GM12891 (cell line): ENCODE data around the gene TMEM115.

ENCODE experiments used
- DNase-seq: peaks from one replicate; pipeline ENCODE4 v3.0.0; 2011; ENCODE audit warnings: low spot score; ENCODE audit not compliant: insufficient read length
- FAIRE-seq: peaks from 2 replicates; lab custom pipeline; 2011; peaks lifted over from hg19 to GRCh38; lab: Jason Lieb, UNC
- PAX5 ChIP-seq: IDR thresholded peaks from 2 replicates; pipeline ENCODE4 v1.6.1; 2011; ENCODE audit warnings: low read length, moderate library complexity, mild to moderate bottlenecking; ENCODE audit not compliant: insufficient read depth, severe bottlenecking
- POLR2A ChIP-seq: IDR thresholded peaks from 2 replicates; pipeline ENCODE4 v1.6.1; 2011; ENCODE audit warnings: low read depth, low read length, control low read depth
- POLR2AphosphoS5 ChIP-seq: IDR thresholded peaks from 2 replicates; pipeline ENCODE4 v1.6.1; 2011; ENCODE audit warnings: low read depth, low read length, control low read depth
- POU2F2 ChIP-seq: IDR thresholded peaks from 2 replicates; pipeline ENCODE4 v1.6.1; 2011; ENCODE audit warnings: low read depth, mild to moderate bottlenecking, control low read depth, low read length, moderate library complexity
- SPI1 ChIP-seq: IDR thresholded peaks from 2 replicates; pipeline ENCODE4 v1.6.1; 2011; ENCODE audit warnings: low read depth, low read length, control low read depth
- TAF1 ChIP-seq: IDR thresholded peaks from 2 replicates; pipeline ENCODE4 v1.6.1; 2011; ENCODE audit warnings: low read depth, low read length, control low read depth

TMEM115 gene

DNA sequence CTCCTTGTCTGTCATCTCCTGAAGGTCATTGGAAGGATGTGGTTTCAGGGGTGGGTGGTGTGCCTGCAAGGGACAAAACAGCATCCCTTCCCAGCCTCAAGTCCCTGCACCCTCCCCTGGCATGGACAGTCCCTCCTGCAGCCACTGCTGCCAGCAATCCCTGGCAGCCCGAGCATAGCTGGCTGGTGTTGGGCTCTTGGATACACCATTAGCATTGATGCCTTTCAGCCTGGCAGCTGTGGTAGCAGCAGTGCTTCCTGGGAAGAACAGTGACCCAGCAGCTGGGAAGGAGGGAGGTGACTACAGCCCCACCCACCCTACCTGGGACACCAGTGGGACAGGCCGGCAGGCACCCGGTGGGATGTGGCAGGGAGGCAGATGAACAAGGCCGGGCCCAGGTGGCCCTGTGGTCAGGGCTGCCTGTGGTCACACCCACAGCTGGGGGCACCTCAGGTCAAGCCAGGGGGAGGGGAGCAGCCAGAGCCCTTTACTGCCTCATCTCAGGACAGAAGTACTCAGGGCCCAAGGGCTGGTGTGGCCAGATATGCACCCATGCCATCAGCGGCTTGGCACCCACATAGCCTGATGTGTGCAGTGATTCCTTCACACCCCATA, 32.9 kb upstream of the TMEM115 start:
- DNase-seq: no peak
- no peak for FAIRE-seq
- no peak for TF ChIP-seq PAX5
- no peak for TF ChIP-seq POLR2AphosphoS5
- TF ChIP-seq POLR2A: no peak
- no peak for TF ChIP-seq POU2F2
- TF ChIP-seq SPI1: no peak
- TF ChIP-seq TAF1: no peak

- TF ChIP-seq SPI1: no peak
- TF ChIP-seq POLR2A: no peak
- no peak for TF ChIP-seq POU2F2
- TF ChIP-seq PAX5: no peak
- TF ChIP-seq TAF1: no peak
- TF ChIP-seq POLR2AphosphoS5: no peak
- FAIRE-seq: no peak
These were observed 31.3 kb upstream of the TMEM115 start for GRCh38 chr3:50390508-50391224.

GRCh38 chr3:50389414-50389767, 30.1 kb upstream of the TMEM115 start:
- TF ChIP-seq POLR2AphosphoS5 (no peak), PAX5 (no peak), SPI1 (no peak), POU2F2 (no peak), TAF1 (no peak), POLR2A (no peak)
- no peak for FAIRE-seq
- DNase-seq: no peak

More at GRCh38 chr3:50390508-50391224, 31.3 kb upstream of the TMEM115 start:
- no peak for DNase-seq

- DNase-seq (no peak), FAIRE-seq (no peak)
- TF ChIP-seq PAX5 (no peak), POLR2A (no peak), TAF1 (no peak), SPI1 (no peak), POLR2AphosphoS5 (no peak), POU2F2 (no peak)
These were observed 29.5 kb upstream of the TMEM115 start for GRCh38 chr3:50388720-50389413.

DNA sequence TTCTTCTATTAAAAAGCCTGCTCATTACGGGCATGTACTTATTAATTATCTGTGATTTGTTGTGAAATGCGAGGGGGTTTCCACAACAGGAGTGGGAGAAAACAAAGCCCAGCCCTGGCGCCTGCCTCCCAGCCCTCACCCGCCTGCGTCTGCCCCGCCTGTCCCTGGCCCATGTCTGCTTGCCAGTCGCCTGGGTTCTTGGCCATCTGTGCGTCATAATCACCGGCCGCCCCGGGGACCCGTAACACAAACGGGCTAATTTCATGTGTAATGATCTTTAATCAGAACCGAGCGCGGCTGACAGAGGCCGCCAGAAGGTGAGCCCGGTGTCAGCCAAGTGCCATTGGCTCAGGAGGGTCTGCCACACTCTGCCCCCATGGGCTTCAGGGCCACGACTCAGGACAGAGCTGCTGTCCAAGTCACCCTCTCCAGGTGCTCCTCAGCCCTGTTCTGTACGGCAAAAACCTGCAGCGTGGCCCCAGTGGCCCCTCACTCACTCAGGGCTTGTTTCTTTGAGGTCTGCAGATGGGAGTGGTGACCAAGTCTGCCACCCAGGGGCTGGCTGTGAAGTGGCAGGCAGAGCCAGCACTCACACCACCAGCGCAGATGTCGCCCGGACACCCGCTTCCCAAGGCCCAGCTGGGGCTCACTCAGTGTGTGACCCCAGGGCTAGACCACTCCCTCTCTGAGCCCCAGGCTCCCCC, 28.8 kb upstream of the TMEM115 start:
- TF ChIP-seq POLR2A: no peak
- TF ChIP-seq PAX5: no peak
- TF ChIP-seq POLR2AphosphoS5: no peak
- TF ChIP-seq SPI1: no peak
- TF ChIP-seq POU2F2: no peak
- TF ChIP-seq TAF1: no peak
- FAIRE-seq: no peak
- DNase-seq: peak; percentile 54

DNA sequence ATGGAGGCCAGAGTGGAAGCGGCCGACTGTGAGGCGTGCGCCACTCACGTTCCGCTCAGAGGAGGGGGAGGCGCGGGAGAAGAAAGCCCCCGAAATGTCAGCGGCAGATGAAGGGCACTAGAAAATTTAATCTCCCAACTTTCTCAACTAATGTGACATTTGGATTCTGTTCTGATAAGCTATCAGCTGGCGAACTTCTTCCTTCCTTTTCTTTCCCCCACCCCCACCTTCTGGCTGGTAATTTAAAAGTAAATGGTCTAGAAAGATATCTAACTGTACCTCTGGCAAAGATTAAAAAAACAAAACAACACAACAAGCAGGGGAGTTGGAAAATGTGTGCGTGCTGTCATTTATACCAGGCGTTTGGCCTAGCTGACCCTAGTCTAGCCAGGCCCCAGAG, 26.4 kb upstream of the TMEM115 start:
- TF ChIP-seq POLR2AphosphoS5 (no peak), SPI1 (no peak), POLR2A (no peak), POU2F2 (no peak), TAF1 (no peak), PAX5 (no peak)
- DNase-seq (no peak), FAIRE-seq (no peak)

- DNase-seq (no peak), FAIRE-seq (no peak)
- TF ChIP-seq POU2F2 (no peak), POLR2A (no peak), SPI1 (no peak), PAX5 (no peak)
These were observed 24.4 kb upstream of the TMEM115 start for GRCh38 chr3:50383750-50384149.

DNA sequence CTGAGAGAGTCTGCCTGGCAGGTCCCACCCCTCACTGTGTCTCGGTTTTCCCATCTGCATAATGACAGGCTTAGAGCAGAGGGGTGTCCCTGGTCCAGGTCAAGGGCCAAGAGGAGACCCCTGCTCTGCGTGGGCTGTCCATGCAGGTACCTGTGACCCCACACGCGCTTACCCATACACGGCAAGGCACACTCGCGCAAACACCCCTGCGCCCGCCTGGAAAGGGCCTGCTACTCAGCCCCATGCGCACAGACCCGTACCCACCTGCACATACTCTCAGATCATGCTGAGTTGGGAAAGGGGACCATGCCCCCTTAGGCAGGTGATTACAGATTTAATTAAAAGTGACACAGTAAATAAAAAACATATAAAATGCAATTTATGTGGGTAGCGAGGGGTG, 23.4 kb upstream of the TMEM115 start:
- no peak for TF ChIP-seq POU2F2
- TF ChIP-seq POLR2AphosphoS5: no peak
- TF ChIP-seq SPI1: no peak
- no peak for TF ChIP-seq PAX5
- no peak for TF ChIP-seq POLR2A
- no peak for TF ChIP-seq TAF1
- FAIRE-seq: no peak
- DNase-seq: no peak

DNA sequence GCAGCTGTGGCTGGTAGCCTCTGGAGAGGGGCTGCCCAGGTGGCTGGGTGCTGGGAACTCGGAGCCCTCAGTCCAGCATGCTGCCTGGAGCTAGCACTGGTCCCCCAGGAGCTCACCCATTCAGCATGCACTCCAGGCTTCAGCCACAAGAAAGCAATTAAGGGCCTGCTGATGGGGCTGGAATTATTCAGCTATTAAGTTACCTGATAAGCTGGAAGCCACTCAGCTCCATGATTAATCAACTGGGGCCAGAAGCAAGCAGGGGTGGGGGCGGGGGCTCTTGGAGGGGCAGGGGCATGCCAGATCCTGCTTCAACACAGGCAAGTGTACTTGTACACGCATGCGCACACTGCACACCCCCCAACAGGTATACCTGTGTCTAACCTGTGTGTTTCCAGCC, 22.1 kb upstream of the TMEM115 start:
- TF ChIP-seq POLR2AphosphoS5 (no peak), POU2F2 (no peak), PAX5 (no peak), SPI1 (no peak), POLR2A (no peak), TAF1 (no peak)
- FAIRE-seq: no peak
- no peak for DNase-seq
